KOPT-K1 (cell line): ENCODE results near the gene RHOG.
"Not testable (repeated sequence)": the region's sequence is repeated elsewhere in the genome, so short reads cannot be mapped to it uniquely, and the experiment has no call there.

Experiments used
- H3K27ac ChIP-seq: fragments of 200-600 bp; sonication (generic); 2 replicates; pipeline ENCODE4 v1.5.1; 2016; ENCODE audit warnings: antibody characterized with exemption, mild to moderate bottlenecking, low read depth, low read length; ENCODE audit not compliant: poor library complexity, severe bottlenecking
- H3K36me3 ChIP-seq: fragments of 200-600 bp; sonication (generic); 2 replicates; pipeline ENCODE4 v1.5.1; 2017; ENCODE audit warnings: antibody characterized with exemption, mild to moderate bottlenecking, low read length, moderate library complexity; ENCODE audit not compliant: insufficient read depth
- H3K9me3 ChIP-seq: fragments of 200-600 bp; sonication (generic); 2 replicates; pipeline ENCODE4 v1.5.1; 2017; ENCODE audit warnings: antibody characterized with exemption, low read length, mild to moderate bottlenecking; ENCODE audit not compliant: insufficient read depth, poor library complexity, severe bottlenecking

Gene RHOG

GRCh38 chr11:3866836-3867208 lies 26.1 kb upstream of the RHOG start:
- Histone ChIP-seq H3K36me3 (no peaks in the 10 kb centered on the region), H3K27ac (peak overlapping the region; percentile 58), H3K9me3 (no peaks in the 10 kb centered on the region)

GRCh38 chr11:3866206-3866605 lies 25.4 kb upstream of the RHOG start:
- Histone ChIP-seq H3K9me3 (no peaks in the 10 kb centered on the region), H3K27ac (peak overlapping the region; percentile 58), H3K36me3 (no peaks in the 10 kb centered on the region)

GRCh38 chr11:3865388-3866193 lies 24.8 kb upstream of the RHOG start:
- peak overlapping the region; percentile 58 for H3K27ac ChIP-seq
- no peaks in the 10 kb centered on the region for H3K9me3 ChIP-seq

GRCh38 chr11:3861683-3862082 lies 20.9 kb upstream of the RHOG start:
- no peaks in the 10 kb centered on the region for H3K36me3 ChIP-seq
- no peaks in the 10 kb centered on the region for H3K9me3 ChIP-seq
- peak overlapping the region; percentile 92 for H3K27ac ChIP-seq

More at GRCh38 chr11:3865388-3866193, 24.8 kb upstream of the RHOG start:
- H3K36me3 ChIP-seq: no peaks in the 10 kb centered on the region

GRCh38 chr11:3860898-3861393 lies 20.2 kb upstream of the RHOG start:
- peak overlapping the region; percentile 92 for H3K27ac ChIP-seq
- not testable (repeated sequence) for H3K9me3 ChIP-seq

GRCh38 chr11:3860375-3860774 lies 19.6 kb upstream of the RHOG start:
- Histone ChIP-seq H3K36me3 (no peaks in the 10 kb centered on the region), H3K27ac (peak overlapping the region; percentile 92)

More at GRCh38 chr11:3860898-3861393, 20.2 kb upstream of the RHOG start:
- H3K36me3 ChIP-seq: not testable (repeated sequence)

GRCh38 chr11:3859373-3859881 lies 18.7 kb upstream of the RHOG start:
- Histone ChIP-seq H3K9me3 (no peaks in the 10 kb centered on the region), H3K27ac (peak overlapping the region; percentile 92)

More at GRCh38 chr11:3860375-3860774, 19.6 kb upstream of the RHOG start:
- no peaks in the 10 kb centered on the region for H3K9me3 ChIP-seq

GRCh38 chr11:3857628-3858027 lies 16.9 kb upstream of the RHOG start:
- Histone ChIP-seq H3K36me3 (no peaks in the 10 kb centered on the region), H3K27ac (peak overlapping the region; percentile 92), H3K9me3 (no peaks in the 10 kb centered on the region)

More at GRCh38 chr11:3859373-3859881, 18.7 kb upstream of the RHOG start:
- H3K36me3 ChIP-seq: no peaks in the 10 kb centered on the region

GRCh38 chr11:3856856-3857553 lies 16.2 kb upstream of the RHOG start:
- H3K9me3 ChIP-seq: no peaks in the 10 kb centered on the region
- no peaks in the 10 kb centered on the region for H3K36me3 ChIP-seq
- peak overlapping the region; percentile 92 for H3K27ac ChIP-seq

- H3K9me3 ChIP-seq: no peaks in the 10 kb centered on the region
- H3K36me3 ChIP-seq: no peaks in the 10 kb centered on the region
- peak overlapping the region; percentile 92 for H3K27ac ChIP-seq
These were observed 15.2 kb upstream of the RHOG start for GRCh38 chr11:3855808-3856491.

- Histone ChIP-seq H3K27ac (peak within 1 kb of the TSS; percentile 92), H3K36me3 (no peaks in the 10 kb centered on the region), H3K9me3 (no peaks in the 10 kb centered on the region)
These were observed 14.4 kb upstream of the RHOG start, which contains the start of gene STIM1 for GRCh38 chr11:3854977-3855807. TSS of gene STIM1 (plus strand) at chr11:3855664. CDS start at chr11:3856271, 607 bp downstream.

GRCh38 chr11:3854660-3854976 lies 13.9 kb upstream of the RHOG start:
- no peaks in the 10 kb centered on the region for H3K36me3 ChIP-seq
- peak overlapping the region; percentile 92 for H3K27ac ChIP-seq
- H3K9me3 ChIP-seq: no peaks in the 10 kb centered on the region

- H3K36me3 ChIP-seq: no peaks in the 10 kb centered on the region
- no peaks in the 10 kb centered on the region for H3K9me3 ChIP-seq
- peak overlapping the region; percentile 92 for H3K27ac ChIP-seq
These were observed 13.3 kb upstream of the RHOG start for GRCh38 chr11:3853899-3854659.

GRCh38 chr11:3853545-3853842 lies 12.7 kb upstream of the RHOG start:
- Histone ChIP-seq H3K27ac (peak overlapping the region; percentile 92), H3K36me3 (no peaks in the 10 kb centered on the region), H3K9me3 (no peaks in the 10 kb centered on the region)
